Mesenchymal stem cell (in vitro differentiated cells and primary cell): ENCODE data around the gene PPP2R5A.
"Not testable (repeated sequence)": the region's sequence is repeated elsewhere in the genome, so short reads cannot be mapped to it uniquely, and the experiment has no call there.

Source experiments
- DNase-seq: peaks from one replicate; pipeline ENCODE4 v3.0.0-alpha.2; 2013
- H2AFZ ChIP-seq: one replicate; pipeline ENCODE4 v1.6.1; 2013; ENCODE audit warnings: low read depth, mild to moderate bottlenecking, control low read depth, inconsistent platforms, low read length, moderate library complexity
- H2AK5ac ChIP-seq: 2 replicates; pipeline ENCODE4 v1.6.1; 2013; ENCODE audit warnings: low read length, moderate library complexity, mild to moderate bottlenecking, inconsistent platforms; ENCODE audit not compliant: severe bottlenecking
- H2BK120ac ChIP-seq: one replicate; pipeline ENCODE4 v1.6.1; 2013; ENCODE audit warnings: low read depth, mild to moderate bottlenecking, inconsistent platforms, low read length, moderate library complexity
- H2BK12ac ChIP-seq, 2 experiments: one replicate each; pipeline ENCODE4 v1.6.1; 2013; ENCODE audit warnings: inconsistent platforms in 2 of 2, low read length in 2 of 2, mild to moderate bottlenecking in 2 of 2, moderate library complexity in 2 of 2, control low read depth in 1 of 2
- H2BK15ac ChIP-seq: one replicate; pipeline ENCODE4 v1.6.1; 2013; ENCODE audit warnings: mild to moderate bottlenecking, low read depth, inconsistent platforms; ENCODE audit not compliant: poor library complexity, severe bottlenecking
- H2BK5ac ChIP-seq: 2 replicates; pipeline ENCODE4 v1.6.1; 2013; ENCODE audit warnings: low read depth, mild to moderate bottlenecking, low read length, control low read depth, inconsistent platforms; ENCODE audit not compliant: poor library complexity, severe bottlenecking
- H3K14ac ChIP-seq, 2 experiments: one replicate each; pipeline ENCODE4 v1.6.1; 2013; ENCODE audit warnings: inconsistent platforms in 2 of 2, low read length in 2 of 2, control low read depth in 1 of 2, mild to moderate bottlenecking in 1 of 2, moderate library complexity in 1 of 2
- H3K18ac ChIP-seq, 2 experiments: one replicate each; pipeline ENCODE4 v1.6.1; 2013; ENCODE audit warnings: inconsistent platforms in 2 of 2, low read length in 2 of 2, control low read depth in 1 of 2, low read depth in 1 of 2, mild to moderate bottlenecking in 1 of 2
- H3K23ac ChIP-seq, 2 experiments: one replicate each; pipeline ENCODE4 v1.6.1; 2013; ENCODE audit warnings: inconsistent platforms in 2 of 2, low read length in 2 of 2, mild to moderate bottlenecking in 2 of 2, moderate library complexity in 2 of 2, control low read depth in 1 of 2
- H3K27ac ChIP-seq: 2 replicates; pipeline ENCODE4 v1.5.1; 2013; ENCODE audit warnings: mild to moderate bottlenecking, moderate library complexity, low read length, control low read depth, inconsistent platforms; ENCODE audit not compliant: poor library complexity, severe bottlenecking
- H3K27me3 ChIP-seq, 2 experiments: 2 replicates each; pipeline versions ENCODE4 v1.6.1 to v1.7.0; 2013; ENCODE audit warnings: low read length in 2 of 2, mild to moderate bottlenecking in 2 of 2, moderate library complexity in 2 of 2, control low read depth in 1 of 2, inconsistent platforms in 1 of 2; ENCODE audit not compliant: control insufficient read depth in 1 of 2, insufficient read depth in 1 of 2
- H3K36me3 ChIP-seq, 2 experiments: 2 replicates each; pipeline versions ENCODE4 v1.6.1 to v1.7.0; 2013; ENCODE audit warnings: low read length in 2 of 2, control low read depth in 1 of 2, inconsistent platforms in 1 of 2, low read depth in 1 of 2, mild to moderate bottlenecking in 1 of 2; ENCODE audit not compliant: insufficient read depth in 2 of 2, control insufficient read depth in 1 of 2
- H3K4ac ChIP-seq, 2 experiments: one replicate each; pipeline ENCODE4 v1.6.1; 2013; ENCODE audit warnings: inconsistent platforms in 2 of 2, low read length in 2 of 2, mild to moderate bottlenecking in 2 of 2, moderate library complexity in 2 of 2, control low read depth in 1 of 2, low read depth in 1 of 2
- H3K4me1 ChIP-seq: 2 replicates; pipeline ENCODE4 v1.6.1; 2013; ENCODE audit warnings: low read depth, low read length, control low read depth; ENCODE audit not compliant: control insufficient read depth, insufficient read depth
- H3K4me2 ChIP-seq: 2 replicates; pipeline ENCODE4 v1.6.1; 2013; ENCODE audit warnings: low read length, mild to moderate bottlenecking, inconsistent platforms; ENCODE audit not compliant: poor library complexity, severe bottlenecking
- H3K4me3 ChIP-seq, 2 experiments: 2 replicates each; pipeline versions ENCODE4 v1.5.1 to v1.7.0; 2013; ENCODE audit warnings: low read length in 2 of 2, mild to moderate bottlenecking in 2 of 2, control low read depth in 1 of 2, low read depth in 1 of 2; ENCODE audit not compliant: insufficient read depth in 1 of 2
- H3K79me1 ChIP-seq: replicated peaks from 2 replicates; pipeline ENCODE4 v1.6.1; 2013; ENCODE audit warnings: mild to moderate bottlenecking, control low read depth, low read length, inconsistent platforms; ENCODE audit not compliant: poor library complexity, severe bottlenecking
- H3K9ac ChIP-seq: 2 replicates; pipeline ENCODE4 v1.7.0; 2013; ENCODE audit warnings: mild to moderate bottlenecking, low read length, moderate library complexity
- H3K9me3 ChIP-seq: 2 replicates; pipeline ENCODE4 v1.7.0; 2013; ENCODE audit warnings: mild to moderate bottlenecking, low read length; ENCODE audit not compliant: control insufficient read depth
- H4K8ac ChIP-seq: one replicate; pipeline ENCODE4 v1.6.1; 2013; ENCODE audit warnings: inconsistent platforms, mild to moderate bottlenecking, low read length, moderate library complexity
- H4K91ac ChIP-seq: one replicate; pipeline ENCODE4 v1.6.1; 2013; ENCODE audit warnings: mild to moderate bottlenecking, low read length, inconsistent platforms
- WGBS: methylation state at CpG from one replicate; pipeline ENCODE4 v1.1.7; 2013; ENCODE audit warnings: mixed read lengths; 5-methylcytosine and 5-hydroxymethylcytosine counted together

PPP2R5A gene

DNA sequence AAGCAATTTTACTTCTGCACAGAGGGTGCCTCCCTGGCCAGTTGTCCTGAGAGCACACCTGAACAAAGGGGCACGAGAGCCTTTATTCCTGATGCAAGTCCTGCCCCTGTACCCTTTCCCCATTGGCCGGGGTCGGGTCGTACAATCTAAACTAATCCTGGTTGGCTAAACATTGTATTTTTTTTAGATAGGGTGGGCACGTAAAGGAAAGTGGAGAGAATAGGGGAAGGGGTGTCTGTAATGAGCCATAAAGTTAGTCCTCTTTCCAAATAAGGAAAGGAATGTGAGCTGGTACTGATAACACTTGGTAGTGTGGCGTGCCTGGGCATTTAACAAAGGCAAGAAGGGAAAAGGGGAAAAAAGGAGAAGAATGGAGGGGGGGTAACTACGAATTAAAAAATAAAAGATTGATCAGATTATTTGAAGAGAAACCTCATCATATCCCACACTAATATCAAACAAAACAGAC, 20.8 kb downstream of the PPP2R5A start:
- not testable (repeated sequence) for H2BK15ac ChIP-seq, H3K14ac ChIP-seq, H2BK12ac ChIP-seq, H2BK120ac ChIP-seq, H3K4me2 ChIP-seq, H3K9ac ChIP-seq, H3K4me1 ChIP-seq, H3K18ac ChIP-seq, H2BK5ac ChIP-seq, H4K91ac ChIP-seq, H3K23ac ChIP-seq, H3K4me3 ChIP-seq, H3K27ac ChIP-seq, H3K27me3 ChIP-seq, H3K36me3 ChIP-seq, H2AK5ac ChIP-seq, H3K9me3 ChIP-seq, DNase-seq, H2AFZ ChIP-seq, H4K8ac ChIP-seq, H3K4ac ChIP-seq
- peaks cover 17% of the 10 kb centered on the region for H3K79me1 ChIP-seq
- 75% methylated on average over 6 of the region's 7 CpGs for WGBS

GRCh38 chr1:212309967-212310366, 24.8 kb downstream of the PPP2R5A start:
- Histone ChIP-seq H3K9me3 (no peaks in the 10 kb centered on the region), H3K36me3 (no peaks in the 10 kb centered on the region), H2BK120ac (no peak overlapping the region), H2BK12ac (no peak overlapping the region), H3K14ac (no peak overlapping the region), H2BK15ac (no peak overlapping the region), H3K27ac (no peak overlapping the region), H3K79me1 (peaks cover 16% of the 10 kb centered on the region), H3K4me3 (no peak overlapping the region), H2AK5ac (no peak overlapping the region), H3K18ac (no peak overlapping the region), H3K4ac (no peak overlapping the region), H4K91ac (no peak overlapping the region), H3K4me2 (no peak overlapping the region), H3K4me1 (no peaks in the 10 kb centered on the region), H4K8ac (no peak overlapping the region), H3K27me3 (no peaks in the 10 kb centered on the region), H2BK5ac (no peak overlapping the region), H3K9ac (no peak overlapping the region), H3K23ac (no peak overlapping the region), H2AFZ (no peak overlapping the region)
- no peak for DNase-seq

DNA sequence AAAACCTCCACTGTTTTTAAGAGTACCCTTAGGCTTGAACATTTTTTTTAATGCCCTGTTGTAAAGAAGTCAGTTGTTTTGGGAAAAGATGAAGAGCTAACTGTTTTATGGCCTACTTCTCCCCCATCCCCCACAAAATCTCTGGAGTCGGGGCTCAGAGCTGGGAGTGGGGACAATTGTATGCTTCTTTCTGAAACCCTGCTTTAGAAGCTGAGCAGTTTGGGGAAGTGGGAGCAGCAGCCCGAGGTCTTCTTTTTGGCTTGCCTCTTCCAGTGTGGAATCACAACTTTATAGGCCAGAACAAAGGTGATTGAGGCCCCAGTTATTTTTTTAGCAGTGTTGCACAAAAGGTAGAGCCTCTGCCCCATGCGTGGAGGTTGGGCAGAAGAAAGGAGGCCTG, 25.2 kb downstream of the PPP2R5A start:
- H3K14ac ChIP-seq, result no peak overlapping the region
- no peak overlapping the region for H3K23ac ChIP-seq
- no peak overlapping the region for H2AK5ac ChIP-seq
- peaks cover 16% of the 10 kb centered on the region for H3K79me1 ChIP-seq
- H3K4me3 ChIP-seq, result no peak overlapping the region
- WGBS, result 67% methylated on average over 3 of the region's 3 CpGs
- no peak overlapping the region for H4K8ac ChIP-seq
- no peak overlapping the region for H2AFZ ChIP-seq
- no peak overlapping the region for H3K18ac ChIP-seq
- no peak overlapping the region for H3K4ac ChIP-seq
- no peak for DNase-seq
- H3K9me3 ChIP-seq, result no peaks in the 10 kb centered on the region
- no peak overlapping the region for H2BK12ac ChIP-seq
- no peaks in the 10 kb centered on the region for H3K36me3 ChIP-seq
- no peaks in the 10 kb centered on the region for H3K4me1 ChIP-seq
- H3K4me2 ChIP-seq, result no peak overlapping the region
- H3K9ac ChIP-seq, result no peak overlapping the region
- H2BK120ac ChIP-seq, result no peak overlapping the region
- H3K27ac ChIP-seq, result no peak overlapping the region
- no peaks in the 10 kb centered on the region for H3K27me3 ChIP-seq
- no peak overlapping the region for H2BK5ac ChIP-seq
- H2BK15ac ChIP-seq, result no peak overlapping the region
- H4K91ac ChIP-seq, result no peak overlapping the region

- no peak overlapping the region for H3K14ac ChIP-seq
- H2AFZ ChIP-seq, result no peak overlapping the region
- no peak overlapping the region for H3K4me3 ChIP-seq
- no peak overlapping the region for H2BK12ac ChIP-seq
- H3K4me2 ChIP-seq, result no peak overlapping the region
- 100% methylated on average over 1 of the region's 2 CpGs for WGBS
- H3K27me3 ChIP-seq, result no peaks in the 10 kb centered on the region
- no peak for DNase-seq
- H3K36me3 ChIP-seq, result no peaks in the 10 kb centered on the region
- H3K9ac ChIP-seq, result no peak overlapping the region
- no peak overlapping the region for H2BK120ac ChIP-seq
- no peak overlapping the region for H4K8ac ChIP-seq
- H3K4me1 ChIP-seq, result no peaks in the 10 kb centered on the region
- no peaks in the 10 kb centered on the region for H3K9me3 ChIP-seq
- no peak overlapping the region for H3K23ac ChIP-seq
- H4K91ac ChIP-seq, result no peak overlapping the region
- no peak overlapping the region for H3K18ac ChIP-seq
- no peak overlapping the region for H3K4ac ChIP-seq
- no peak overlapping the region for H2BK5ac ChIP-seq
- H3K79me1 ChIP-seq, result peaks cover 16% of the 10 kb centered on the region
- no peak overlapping the region for H2AK5ac ChIP-seq
- H2BK15ac ChIP-seq, result no peak overlapping the region
- H3K27ac ChIP-seq, result no peak overlapping the region
Observed at GRCh38 chr1:212311836-212312497, 26.8 kb downstream of the PPP2R5A start.
